HG02852 (cell line): ENCODE results near the gene KCNC3.

Source experiments
- ATAC-seq: cut with Tn5 transposase; IDR thresholded peaks from one replicate; pipeline ENCODE4 v1.9.1; 2021; ENCODE audit warnings: mild to moderate bottlenecking, moderate library complexity; ENCODE audit not compliant: unreplicated experiment

Gene KCNC3

DNA sequence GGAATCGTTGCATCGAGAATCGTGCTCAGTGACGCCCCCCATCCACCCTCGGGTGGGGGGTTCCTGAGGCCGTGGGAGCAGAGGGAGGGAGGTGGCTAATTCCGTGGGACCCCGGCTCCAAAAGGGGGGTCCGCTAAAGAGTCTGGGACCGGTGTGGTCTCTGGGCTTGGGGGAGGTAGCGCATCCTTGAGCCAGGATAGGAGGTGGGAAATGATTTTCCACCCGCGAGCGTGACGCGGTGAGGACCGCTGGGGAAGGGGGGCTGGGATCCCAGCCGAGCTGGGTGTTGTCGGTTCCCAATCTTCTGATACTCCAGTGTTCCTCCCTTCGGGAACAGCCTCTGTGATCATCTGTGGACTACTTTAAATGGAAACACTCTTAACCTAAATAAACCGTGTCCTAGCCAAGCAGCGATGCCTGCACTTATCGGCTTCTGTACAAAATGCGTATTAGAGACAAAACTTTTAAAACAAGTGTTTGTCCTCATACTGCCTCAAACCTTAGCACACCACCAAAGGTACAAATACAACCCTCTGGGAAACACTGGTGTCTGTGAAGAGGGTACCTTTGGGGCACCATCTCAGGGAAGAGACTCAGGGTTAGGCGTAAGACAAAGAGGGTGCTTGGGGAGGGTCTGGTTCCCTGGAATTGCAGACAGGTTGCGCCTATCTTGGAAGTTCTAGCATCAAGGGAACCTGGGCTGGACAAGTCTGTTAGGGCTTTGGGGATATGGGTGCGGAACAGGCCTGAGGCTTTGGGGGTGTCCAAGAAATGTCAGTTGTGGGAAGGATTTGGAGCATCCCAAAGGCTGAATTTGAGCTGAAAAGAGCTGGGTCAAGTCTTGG lies 16.0 kb downstream of the KCNC3 start:
- ATAC-seq, result no peak

DNA sequence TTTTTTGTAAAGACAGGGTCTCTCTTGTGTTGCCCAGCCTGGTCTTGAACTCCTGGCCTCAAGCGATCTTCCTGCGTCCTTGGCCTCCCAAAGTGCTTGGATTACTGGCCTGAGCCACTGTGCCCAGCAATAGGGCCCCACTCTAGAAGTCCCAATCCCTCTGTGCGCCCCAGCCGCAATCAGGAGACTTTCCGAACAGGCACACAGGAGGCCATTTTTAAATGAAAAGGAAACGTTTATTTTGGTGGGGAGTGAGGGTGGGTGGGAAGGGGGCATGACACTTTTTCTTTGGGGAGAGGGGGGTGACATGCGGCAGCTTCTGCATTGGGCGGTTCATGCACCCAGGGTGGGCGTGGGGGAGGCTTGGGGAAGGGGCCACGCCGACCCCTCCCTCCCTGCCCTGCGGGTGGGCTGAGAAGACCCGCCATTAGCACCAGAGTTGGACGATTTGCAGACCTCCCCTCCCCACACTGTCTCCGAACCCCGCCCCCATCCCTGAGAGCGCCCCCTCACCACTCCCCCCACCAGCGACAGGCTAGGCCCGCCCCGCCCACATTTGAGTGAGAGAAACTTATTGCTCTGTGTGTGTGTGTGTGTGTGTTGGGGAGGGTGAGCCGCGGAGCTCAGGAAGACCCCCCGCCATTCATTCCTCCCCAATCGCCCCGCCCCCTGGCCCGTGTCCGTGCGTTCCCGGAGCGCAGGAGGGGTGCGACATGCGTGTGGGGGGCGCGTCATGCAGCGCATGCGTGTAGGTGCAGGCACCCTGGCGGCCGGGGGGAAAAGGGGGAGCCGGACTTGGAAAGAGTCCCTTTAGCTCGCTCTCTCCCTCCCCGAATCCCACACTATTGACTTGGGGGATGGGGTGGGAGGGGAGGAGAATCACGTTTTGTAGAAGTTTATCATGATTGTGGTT lies 17.2 kb downstream of the KCNC3 start:
- no peak for ATAC-seq

DNA sequence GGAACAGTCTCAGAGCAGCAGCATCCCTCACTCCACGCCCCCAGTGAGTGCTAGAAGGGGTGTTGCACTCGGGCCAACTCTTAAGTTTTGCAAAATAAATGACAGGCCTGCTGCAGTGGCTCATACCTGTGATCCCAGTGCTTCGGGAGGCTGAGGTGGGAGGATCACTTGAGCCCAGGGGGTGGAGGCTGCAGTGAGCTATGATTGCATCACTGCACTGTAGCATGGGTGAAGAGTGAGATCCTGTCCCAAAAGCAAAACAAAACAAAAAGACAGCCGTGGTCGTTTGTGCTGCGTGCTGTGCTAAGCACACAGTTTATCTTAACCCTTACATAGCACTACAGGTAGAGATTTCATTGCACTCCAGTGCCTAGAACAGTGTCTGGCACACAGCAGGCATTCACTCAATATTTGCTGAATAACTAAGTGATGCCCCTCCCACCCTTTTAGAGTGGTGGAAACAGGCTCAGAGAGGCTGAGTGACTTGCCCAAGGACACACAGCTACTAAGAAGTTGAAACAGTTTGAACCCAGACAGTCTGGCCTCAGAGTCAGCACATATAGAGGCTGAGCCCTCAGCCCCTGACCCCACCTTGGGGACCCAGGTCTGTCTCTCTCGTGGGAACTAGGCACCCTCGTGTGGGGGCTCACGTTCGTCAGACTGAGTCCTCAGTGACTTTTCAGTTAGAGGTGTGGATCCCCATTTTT lies 18.3 kb downstream of the KCNC3 start:
- no peak for ATAC-seq

DNA sequence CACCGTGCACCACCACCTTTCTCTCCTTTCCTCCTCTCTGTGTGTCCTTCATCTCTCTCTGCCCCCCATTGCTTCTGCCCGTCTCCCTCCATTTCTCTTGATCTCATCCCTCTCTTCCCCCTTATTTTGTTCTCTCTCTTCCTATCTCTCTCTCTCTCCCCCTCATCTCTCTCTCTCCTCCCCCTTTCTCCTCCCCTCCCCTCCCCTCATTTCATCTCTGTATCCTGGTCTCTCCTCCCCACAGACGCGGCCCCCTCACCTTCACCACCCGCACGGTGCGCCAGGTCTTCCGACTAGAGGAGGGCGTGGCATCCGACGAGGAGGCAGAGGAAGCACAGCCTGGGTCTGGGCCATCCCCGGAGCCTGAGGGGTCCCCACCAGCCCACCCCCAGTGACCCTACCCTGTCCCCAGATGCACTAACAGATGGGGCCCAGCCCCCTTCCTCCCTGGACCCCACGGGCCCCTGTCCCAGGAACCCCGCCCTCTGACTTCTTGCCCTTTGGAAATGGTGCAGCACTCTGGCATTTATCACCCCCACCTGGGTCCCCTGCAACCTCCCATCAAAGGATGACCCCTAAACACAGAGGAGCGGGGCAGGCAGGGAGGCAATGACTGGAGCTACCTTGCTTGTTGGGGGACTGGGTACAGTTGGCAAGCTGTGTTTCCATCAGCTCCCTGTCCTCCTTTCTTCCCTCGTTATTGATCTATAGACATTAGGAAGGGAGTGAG lies 19.6 kb downstream of the KCNC3 start:
- ATAC-seq, result no peak

DNA sequence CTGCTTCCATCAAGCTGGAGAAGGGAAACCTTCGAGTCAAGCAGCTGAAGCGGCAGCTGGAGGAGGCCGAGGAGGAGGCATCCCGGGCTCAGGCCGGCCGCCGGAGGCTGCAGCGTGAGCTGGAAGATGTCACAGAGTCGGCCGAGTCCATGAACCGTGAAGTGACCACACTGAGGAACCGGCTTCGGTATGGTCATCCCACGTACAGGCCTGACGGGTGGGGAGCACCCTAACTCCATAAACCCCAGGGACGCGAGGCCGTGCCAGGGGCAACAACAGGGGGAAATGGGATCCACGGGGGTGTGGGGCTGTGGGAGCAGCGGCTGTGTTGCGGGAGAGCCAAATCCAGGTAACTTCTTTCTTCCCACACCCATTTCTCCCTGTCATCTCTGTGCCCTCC lies 20.2 kb downstream of the KCNC3 start:
- no peak for ATAC-seq

DNA sequence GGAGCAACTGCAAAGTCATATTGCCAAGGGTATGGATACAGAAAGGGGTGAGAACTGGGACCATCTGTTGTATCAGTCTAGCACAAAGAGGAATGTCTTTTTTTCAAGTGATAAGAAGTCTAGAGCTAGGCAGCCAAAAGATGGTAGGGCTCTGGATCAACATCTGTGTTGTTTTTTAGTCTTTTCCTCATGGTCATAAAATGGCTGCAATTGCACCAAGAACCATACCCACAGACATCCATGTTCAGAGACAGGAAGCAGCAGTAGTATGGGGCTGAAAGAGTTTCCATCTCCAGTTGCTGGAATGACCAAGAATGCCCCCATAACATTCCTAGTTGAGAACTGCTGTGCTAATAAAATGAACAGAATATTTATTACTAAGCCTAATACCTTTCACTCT lies 25.6 kb downstream of the KCNC3 start:
- no peak for ATAC-seq

DNA sequence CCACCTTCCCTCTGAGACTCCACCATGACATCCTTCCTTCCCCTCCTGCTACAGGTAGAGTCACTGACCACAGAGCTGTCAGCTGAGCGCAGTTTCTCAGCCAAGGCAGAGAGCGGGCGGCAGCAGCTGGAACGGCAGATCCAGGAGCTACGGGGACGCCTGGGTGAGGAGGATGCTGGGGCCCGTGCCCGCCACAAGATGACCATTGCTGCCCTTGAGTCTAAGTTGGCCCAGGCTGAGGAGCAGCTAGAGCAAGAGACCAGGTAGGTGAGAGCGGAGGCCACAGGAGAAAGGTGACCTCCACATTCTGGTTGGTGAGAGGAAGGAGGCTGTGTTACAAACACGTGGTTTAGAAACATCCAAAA lies 27.6 kb downstream of the KCNC3 start:
- no peak for ATAC-seq

DNA sequence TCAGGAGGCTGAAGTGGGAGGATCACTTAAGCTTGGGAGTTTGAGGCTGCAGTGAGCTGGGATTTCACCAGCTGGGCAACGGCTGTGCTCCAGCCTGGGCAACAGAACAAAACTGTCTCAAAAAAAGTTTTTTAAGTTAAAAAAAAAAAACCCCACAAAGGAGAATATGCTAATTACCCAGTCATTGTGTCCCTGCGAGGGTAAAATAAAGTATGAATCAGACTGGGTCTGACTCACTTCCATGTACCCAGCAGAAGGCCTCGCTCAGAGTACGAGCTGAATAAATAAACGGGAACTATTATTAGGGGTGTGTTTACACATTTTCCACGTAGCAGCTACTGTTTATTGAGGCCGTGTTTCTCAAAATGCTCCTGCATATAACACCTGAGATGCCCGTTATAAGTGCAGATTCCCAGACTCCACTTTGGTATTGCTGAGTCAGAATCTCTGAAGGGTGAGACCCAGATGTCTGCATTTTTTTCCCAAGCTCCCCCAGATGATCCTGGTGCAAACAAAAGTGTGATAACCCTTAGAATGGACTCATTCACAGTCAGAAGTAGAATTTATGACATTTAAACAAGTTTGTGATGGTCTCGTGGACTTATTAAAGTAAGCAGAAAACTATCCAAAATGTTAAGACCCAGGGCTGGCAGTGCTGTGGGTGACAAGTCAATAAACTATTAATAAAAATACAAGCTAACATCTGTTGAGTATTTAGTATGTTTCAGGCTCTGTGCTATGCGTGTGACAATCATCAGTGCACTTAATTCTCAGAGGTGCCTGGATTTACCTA lies 28.2 kb downstream of the KCNC3 start:
- no peak for ATAC-seq

DNA sequence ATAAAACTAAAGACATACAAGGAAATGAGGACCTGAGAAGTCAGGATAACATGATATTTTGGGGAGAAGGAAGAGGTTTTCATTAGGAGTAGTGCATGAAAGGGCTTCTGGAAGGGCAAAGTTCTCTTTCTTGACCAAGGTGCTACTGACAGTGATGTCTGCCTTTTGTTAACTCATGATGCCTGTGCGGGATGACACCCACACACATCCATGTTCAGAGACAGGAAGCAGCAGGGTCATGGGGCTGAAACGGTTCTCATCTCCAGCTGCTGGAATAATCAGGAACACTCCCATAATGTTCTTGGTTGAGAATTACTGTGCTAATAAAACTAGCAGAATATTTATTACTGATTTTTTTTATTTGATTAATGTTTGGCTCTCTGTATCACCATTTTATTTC lies 29.1 kb downstream of the KCNC3 start:
- no peak for ATAC-seq

DNA sequence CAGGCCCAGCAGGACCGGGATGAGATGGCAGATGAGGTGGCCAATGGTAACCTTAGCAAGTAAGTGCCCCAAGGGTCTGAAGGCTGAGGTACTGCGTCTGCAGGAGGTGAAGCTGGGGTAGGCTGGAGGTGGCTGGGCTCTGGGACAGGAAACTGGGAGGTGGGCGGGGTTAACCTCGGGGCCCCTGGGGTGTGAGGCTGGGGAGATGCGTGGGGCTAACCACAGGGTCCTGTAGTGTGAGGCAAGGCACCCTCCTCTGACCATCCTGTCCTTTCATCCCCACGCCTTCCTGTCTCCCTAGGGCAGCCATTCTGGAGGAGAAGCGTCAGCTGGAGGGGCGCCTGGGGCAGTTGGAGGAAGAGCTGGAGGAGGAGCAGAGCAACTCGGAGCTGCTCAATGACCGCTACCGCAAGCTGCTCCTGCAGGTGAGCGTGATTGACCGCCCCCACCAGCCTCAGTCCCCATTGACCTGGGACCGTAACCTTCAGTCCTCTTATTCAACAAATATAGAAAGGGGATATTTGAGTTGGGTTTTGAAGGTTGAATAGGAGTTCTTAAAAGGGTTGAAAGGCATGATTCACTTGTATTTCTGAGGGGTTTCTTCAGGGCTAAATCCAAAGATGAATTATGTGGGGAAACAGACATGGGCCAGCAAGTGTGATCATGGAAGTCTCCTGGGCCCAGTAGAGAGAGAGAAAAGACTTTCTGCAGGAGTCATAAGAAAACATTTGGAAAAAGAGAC lies 35.7 kb downstream of the KCNC3 start:
- ATAC-seq, result no peak

DNA sequence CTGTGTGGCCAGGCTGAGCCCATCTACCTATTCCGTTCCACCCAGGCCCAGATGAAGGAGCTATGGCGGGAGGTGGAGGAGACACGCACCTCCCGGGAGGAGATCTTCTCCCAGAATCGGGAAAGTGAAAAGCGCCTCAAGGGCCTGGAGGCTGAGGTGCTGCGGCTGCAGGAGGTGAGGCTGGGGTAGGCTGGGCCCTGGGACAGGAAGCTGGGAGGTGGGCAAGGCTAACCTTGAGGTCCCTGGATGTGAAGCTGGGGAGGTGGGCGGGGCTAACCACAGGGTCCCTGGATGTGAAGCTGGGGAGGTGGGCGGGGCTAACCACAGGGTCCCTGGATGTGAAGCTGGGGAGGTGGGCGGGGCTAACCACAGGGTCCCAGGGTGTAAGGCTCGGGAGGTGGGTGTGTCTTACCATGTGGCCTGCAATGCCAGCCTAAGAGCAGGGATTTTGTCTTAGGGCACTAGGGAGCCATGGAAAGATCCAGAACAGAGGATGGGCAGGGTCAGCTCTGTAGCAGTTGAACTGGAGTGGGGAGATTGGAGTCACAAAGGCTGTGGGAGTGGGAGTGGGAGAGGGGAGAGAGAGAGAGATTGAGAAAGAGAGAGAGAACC lies 36.9 kb downstream of the KCNC3 start:
- ATAC-seq, result no peak

DNA sequence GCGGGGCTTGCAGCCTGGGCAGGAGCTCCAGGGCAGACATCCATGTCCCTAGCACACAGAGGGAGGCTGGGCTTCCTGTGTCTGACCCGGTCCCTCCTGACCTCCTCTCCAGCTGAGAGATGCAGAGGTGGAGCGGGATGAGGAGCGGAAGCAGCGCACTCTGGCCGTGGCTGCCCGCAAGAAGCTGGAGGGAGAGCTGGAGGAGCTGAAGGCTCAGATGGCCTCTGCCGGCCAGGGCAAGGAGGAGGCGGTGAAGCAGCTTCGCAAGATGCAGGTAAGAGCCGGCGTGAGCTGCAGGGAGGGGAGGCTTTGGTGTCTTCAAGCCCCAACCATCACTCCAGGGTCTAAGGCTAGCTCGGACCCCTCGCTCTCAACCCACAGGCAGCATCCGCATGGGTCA lies 38.4 kb downstream of the KCNC3 start:
- ATAC-seq, result no peak

DNA sequence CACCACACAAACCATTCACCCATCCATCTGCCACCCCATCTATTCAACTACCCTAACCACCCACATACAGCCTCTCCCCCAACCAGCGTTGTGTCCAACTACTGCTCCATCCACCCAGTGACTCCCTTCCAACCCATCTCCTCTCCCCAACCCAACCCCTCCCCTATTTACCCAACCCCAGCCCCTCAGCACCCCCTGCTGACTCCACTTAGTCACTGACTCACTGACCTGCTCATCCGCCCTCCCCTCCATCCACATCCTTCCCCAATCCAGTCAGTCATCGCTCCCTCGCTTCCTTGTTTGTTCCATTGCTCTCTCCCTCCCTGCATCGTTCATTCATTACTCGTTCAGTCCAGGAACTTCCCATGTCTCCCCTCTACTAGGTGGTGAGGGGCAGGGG lies 39.2 kb downstream of the KCNC3 start:
- ATAC-seq, result no peak

DNA sequence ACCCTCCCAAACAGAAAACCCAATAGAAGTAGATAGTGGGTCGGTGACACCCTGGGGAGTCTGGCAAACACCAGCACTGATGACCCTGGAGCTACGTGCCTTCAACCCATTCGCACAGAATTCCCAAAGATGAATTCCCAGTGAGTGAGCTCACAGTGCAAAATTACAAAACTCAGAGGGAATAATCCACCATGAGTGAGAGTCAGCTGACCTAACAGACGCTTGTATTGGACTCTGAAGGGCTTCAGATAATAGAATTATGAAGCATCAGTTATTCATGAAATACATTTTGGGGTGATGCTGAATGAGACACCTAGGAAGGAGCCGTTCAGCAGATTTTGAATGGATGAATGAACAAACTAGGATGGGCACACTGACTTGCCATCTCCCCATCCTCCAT lies 40.2 kb downstream of the KCNC3 start:
- ATAC-seq, result no peak

DNA sequence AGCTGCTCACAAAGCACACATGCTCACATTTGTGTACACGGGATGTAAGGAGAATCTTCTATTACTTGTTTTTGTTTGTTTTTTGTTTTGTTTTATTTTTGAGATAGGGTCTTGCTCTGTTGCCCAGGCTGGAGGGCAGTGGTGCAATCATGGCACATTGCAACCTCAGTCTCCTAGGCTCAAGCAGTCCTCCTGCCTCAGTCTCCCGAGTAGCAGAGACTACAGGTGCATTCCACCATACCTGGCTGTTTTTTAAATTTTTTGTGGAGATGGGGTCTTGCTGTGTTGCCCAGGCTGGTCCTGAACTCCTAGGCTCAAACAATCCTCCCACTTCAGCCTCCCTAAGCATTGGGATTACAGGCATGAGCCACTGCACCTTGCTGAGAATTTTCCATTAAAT lies 41.8 kb downstream of the KCNC3 start:
- ATAC-seq, result no peak

DNA sequence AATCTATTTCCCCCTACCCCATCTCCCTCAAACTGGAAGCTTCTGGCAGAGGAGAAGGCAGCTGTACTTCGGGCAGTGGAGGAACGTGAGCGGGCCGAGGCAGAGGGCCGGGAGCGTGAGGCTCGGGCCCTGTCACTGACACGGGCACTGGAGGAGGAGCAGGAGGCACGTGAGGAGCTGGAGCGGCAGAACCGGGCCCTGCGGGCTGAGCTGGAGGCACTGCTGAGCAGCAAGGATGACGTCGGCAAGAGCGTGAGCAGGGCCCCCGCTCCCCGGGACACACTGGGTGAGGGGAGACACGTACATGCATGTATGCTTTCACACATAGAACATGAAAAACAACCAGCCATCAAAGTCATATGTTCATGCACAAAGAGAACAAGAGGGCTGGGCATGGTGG lies 42.7 kb downstream of the KCNC3 start:
- ATAC-seq, result no peak

DNA sequence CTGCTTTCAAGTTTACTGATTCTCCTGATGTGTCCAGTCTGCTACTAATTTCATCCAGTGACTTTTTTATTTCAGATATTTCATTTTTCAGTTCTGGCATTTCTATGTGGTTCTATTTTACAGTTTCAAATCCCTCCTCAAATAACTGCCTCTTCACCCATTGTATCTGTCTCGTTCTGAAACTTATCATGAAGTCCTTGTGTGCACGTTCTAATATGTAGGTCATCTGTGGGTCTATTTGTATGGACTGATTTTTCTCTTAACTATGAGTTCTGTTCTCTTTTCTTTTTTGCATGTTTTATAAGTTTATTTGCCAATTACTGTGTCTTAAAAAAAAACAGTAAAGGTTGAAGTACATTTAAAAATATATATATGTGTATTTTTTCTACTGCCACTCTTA lies 43.3 kb downstream of the KCNC3 start:
- no peak for ATAC-seq

DNA sequence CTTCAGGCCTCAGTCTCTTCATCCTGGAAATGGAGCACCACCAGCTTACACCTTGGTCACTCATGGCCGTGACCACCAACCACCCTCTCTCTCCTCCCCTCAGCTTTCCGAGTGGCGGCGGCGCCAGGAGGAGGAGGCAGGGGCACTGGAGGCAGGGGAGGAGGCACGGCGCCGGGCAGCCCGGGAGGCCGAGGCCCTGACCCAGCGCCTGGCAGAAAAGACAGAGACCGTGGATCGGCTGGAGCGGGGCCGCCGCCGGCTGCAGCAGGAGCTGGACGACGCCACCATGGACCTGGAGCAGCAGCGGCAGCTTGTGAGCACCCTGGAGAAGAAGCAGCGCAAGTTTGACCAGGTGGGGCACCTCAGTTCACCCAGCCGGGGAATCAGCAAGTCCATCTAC lies 47.7 kb downstream of the KCNC3 start:
- ATAC-seq, result no peak

DNA sequence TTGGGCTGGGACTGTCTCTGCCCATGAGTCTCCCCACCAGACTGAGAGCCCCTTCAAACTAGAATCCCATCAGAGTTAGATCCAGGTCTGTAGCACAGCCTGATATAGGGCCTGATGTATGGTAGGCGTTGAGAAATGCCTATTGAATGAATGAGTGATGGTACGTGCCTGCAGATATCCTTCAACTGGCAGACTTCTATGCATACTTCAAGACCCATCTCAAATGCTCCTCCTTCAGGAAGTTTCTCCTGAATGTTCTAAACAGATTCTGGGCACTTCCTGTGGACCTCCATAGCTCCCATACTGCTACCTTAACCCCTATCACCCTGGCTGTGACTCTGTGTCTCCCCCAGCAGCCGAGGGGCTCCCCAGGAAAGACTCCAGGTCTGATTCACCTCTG lies 48.2 kb downstream of the KCNC3 start:
- ATAC-seq, result no peak
